AG04449 (cell line): ENCODE measurements around the gene PLA2G7.

Experiments
- CTCF ChIA-PET: fragments of 350-600 bp; formaldehyde crosslinking; extraction: SDS; loops from one replicate; lab custom pipeline; 2021; ENCODE audit warnings: antibody characterized with exemption; lab: Yijun Ruan, JAX
- POLR2A ChIA-PET: fragments of 400-600, 350-600 bp; formaldehyde crosslinking; extraction: SDS; loops from one replicate; lab custom pipeline; 2020; ENCODE audit warnings: antibody characterized with exemption, inconsistent platforms; lab: Yijun Ruan, JAX
- DNase-seq: peaks from one replicate; pipeline ENCODE4 v3.0.0-alpha.2; 2010; ENCODE audit warnings: low read depth, low spot score
- H3K4me3 ChIP-seq: 2 replicates; pipeline ENCODE4 v1.5.1; 2011; ENCODE audit warnings: low read depth, mild to moderate bottlenecking, control low read depth, low read length
- CTCF ChIP-seq: IDR thresholded peaks from one replicate; pipeline ENCODE4 v1.5.1; 2011; ENCODE audit warnings: mild to moderate bottlenecking, moderate library complexity, low read length, control low read depth, inconsistent platforms; ENCODE audit not compliant: insufficient read depth; ENCODE audit errors: missing control alignments

Gene PLA2G7

GRCh38 chr6:46730921-46731461, 4.2 kb downstream of the PLA2G7 start:
- no peak overlapping the region for H3K4me3 ChIP-seq
- POLR2A ChIA-PET = no interaction called here
- CTCF ChIA-PET = no interaction called here
- TF ChIP-seq CTCF = no peak
- no peak for DNase-seq

- H3K4me3 ChIP-seq = no peak overlapping the region
- ChIA-PET CTCF (no interaction called here), POLR2A (no interaction called here)
- no peak for DNase-seq
- TF ChIP-seq CTCF = no peak
Measured at GRCh38 chr6:46729787-46730326, 5.3 kb downstream of the PLA2G7 start.

GRCh38 chr6:46720401-46720800, 14.8 kb downstream of the PLA2G7 start:
- no peak overlapping the region for H3K4me3 ChIP-seq
- ChIA-PET POLR2A (no interaction called here), CTCF (no interaction called here)
- no peak for DNase-seq
- TF ChIP-seq CTCF = no peak

- ChIA-PET CTCF (interaction anchor here (0.8 kb wide), 1 partner anchor 64 kb away, joined by 3 read pairs; no protein-coding TSS in a partner anchor), POLR2A (no interaction called here)
- no peak for TF ChIP-seq CTCF
- no peak for DNase-seq
- no peak overlapping the region for H3K4me3 ChIP-seq
Measured at GRCh38 chr6:46719099-46719498, 16.1 kb downstream of the PLA2G7 start.

GRCh38 chr6:46715141-46715540, 20.0 kb downstream of the PLA2G7 start:
- POLR2A ChIA-PET = no interaction called here
- TF ChIP-seq CTCF = no peak
- H3K4me3 ChIP-seq = no peak overlapping the region
- CTCF ChIA-PET = no interaction called here
- no peak for DNase-seq

- no peak for DNase-seq
- no peak overlapping the region for H3K4me3 ChIP-seq
- ChIA-PET POLR2A (no interaction called here), CTCF (no interaction called here)
- no peak for TF ChIP-seq CTCF
Measured at GRCh38 chr6:46711491-46711890, 23.7 kb downstream of the PLA2G7 start.
